Upper lobe of left lung (tissue), 4 donors: ENCODE data around the gene CAMK1.

Experiments
- CTCF ChIP-seq, 6 experiments: fragments of 450-650 bp in 4 of 6; fragments of 200-600 bp in 2 of 6; sonication (generic) in 2 of 6; IDR thresholded peaks; one replicate each; pipeline ENCODE4 v1.5.1; 2016 to 2019; ENCODE audit warnings: antibody characterized with exemption in 6 of 6
- EP300 ChIP-seq, 4 donors: sonication (generic); formaldehyde crosslinking; IDR thresholded peaks; one replicate each; pipeline ENCODE4 v1.5.1; 2017; ENCODE audit warnings: antibody characterized with exemption in 4 of 4, control low read depth in 2 of 4
- POLR2A ChIP-seq, 4 donors: fragments of 450-650 bp; IDR thresholded peaks; one replicate each; pipeline ENCODE4 v1.5.1; 2016 to 2017; ENCODE audit warnings: antibody characterized with exemption in 4 of 4, mild to moderate bottlenecking in 2 of 4

- TF ChIP-seq CTCF (IDR thresholded peaks at IDR 0.05) (no peak), POLR2A (IDR thresholded peaks at IDR 0.05) (no peak), EP300 (IDR thresholded peaks at IDR 0.05) (no peak)
Observed at GRCh38 chr3:9781978-9782603, 12.3 kb upstream of the CAMK1 start.
